ENCODE results near the gene KLHDC4. TPM values are rescaled to one million over a fixed set of nuclear protein-coding genes. Genes with fewer than 3 reads are reported as not detected.

Gene KLHDC4
- total and polyA plus RNA-seq, 9 of the 15 experiments (the other 6 are each of a cell fraction or from before 2014, with no cell fraction given), result 1.3 to 68.1 (median 32.8) TPM

DNA sequence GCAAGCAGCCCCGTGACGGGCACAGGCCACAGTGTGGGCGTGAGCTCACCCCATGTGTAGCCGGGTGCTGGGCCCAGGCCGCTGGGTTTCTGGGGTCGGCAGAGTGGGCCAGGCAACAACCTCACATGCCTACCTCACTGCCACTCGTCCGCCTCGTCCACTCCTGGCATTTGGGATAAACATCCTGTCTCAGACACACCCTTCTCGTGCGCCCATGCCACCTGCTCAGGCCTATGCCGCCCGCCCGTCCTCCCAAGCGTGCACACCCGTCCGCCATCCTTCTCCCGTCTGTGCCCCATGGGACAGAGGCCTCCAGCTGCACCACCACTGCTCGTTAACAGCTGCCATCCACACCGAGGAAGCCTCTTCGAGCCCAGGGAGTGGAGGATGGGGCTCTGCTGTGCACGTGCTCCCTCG, 64.3 kb downstream of the KLHDC4 start (continued):
- TF ChIP-seq SMAD4 (CRISPR knock-in tag; conservative IDR thresholded peaks at IDR 0.05), result no peak

GRCh38 chr16:87701078-87701460, 64.7 kb downstream of the KLHDC4 start:
- no peak for DNase-seq (ENCODE audit: extremely low read depth in 1 of 4, low spot score in 3 of 4)
- peak; percentile 10; the same call in 1 of the 2 replicates for TF ChIP-seq ZNF263 (CRISPR knock-in tag; IDR thresholded peaks at IDR 0.05; ENCODE audit: borderline replicate concordance)
- no peak for TF ChIP-seq ZNF212 (CRISPR knock-in tag; IDR thresholded peaks at IDR 0.05)
- WGBS (ENCODE audit: insufficient coverage, low coverage, missing lambda C conversion rate), result 95% methylated on average over 11 of the region's 11 CpGs
- H3K9me1 ChIP-seq (ENCODE audit: control insufficient read depth, insufficient read depth, low read length), result peaks cover 3% of the 10 kb centered on the region
- H3K27me3 ChIP-seq (ENCODE audit: control insufficient read depth in 2 of 2, insufficient read depth in 2 of 2, low read length in 2 of 2), result no peaks in the 10 kb centered on the region
- no peak overlapping the region for H2AFZ ChIP-seq (ENCODE audit: low read depth, low read length)
- ATAC-seq, result no peak
- ChIA-PET CTCF (ENCODE audit: low intra/inter-chr PET ratio) (no interaction called here), POLR2A (no interaction called here)
- H4K20me1 ChIP-seq (replicated peaks; ENCODE audit: control insufficient read depth, insufficient read depth, low read length), result no peaks in the 10 kb centered on the region
- no peak overlapping the region for H3K4me3 ChIP-seq
- H3K9me3 ChIP-seq (replicated peaks; ENCODE audit: control insufficient read depth, insufficient read depth, low read depth, low read length), result no peaks in the 10 kb centered on the region
- in situ Hi-C loops (cut with MboI) (no loop called here), intact Hi-C loops (cut with micrococcal nuclease) (no loop called here)
- H3K27ac ChIP-seq (ENCODE audit: extremely low read depth, low read depth, low read length), result no peak overlapping the region
- H3K4me2 ChIP-seq (ENCODE audit: insufficient read depth, low read length), result no peak overlapping the region
- H3K9ac ChIP-seq (ENCODE audit: insufficient read depth in 1 of 2, low read depth in 2 of 2, low read length in 2 of 2), result peak overlapping the region in 1 of 2 experiments; percentile 4; a peak in 1 of 4 replicates
- BruUV-seq (replicated peaks), result no TSS peak
- peaks cover 66% of the 10 kb centered on the region; the same call in 1 of the 3 replicates for H3K36me3 ChIP-seq (ENCODE audit: control insufficient read depth, insufficient read depth, low read length)
- FAIRE-seq, result no peak
- H3K4me1 ChIP-seq (replicated peaks in 1 of 2; ENCODE audit: control insufficient read depth in 2 of 2, insufficient read depth in 2 of 2, low read length in 2 of 2), result peaks cover 0 to 42% of the 10 kb centered on the region in 2 experiments; a peak in 2 of 5 replicates
- no peaks in the 10 kb centered on the region for H3K79me2 ChIP-seq (ENCODE audit: control insufficient read depth, insufficient read depth, low read length)

DNA sequence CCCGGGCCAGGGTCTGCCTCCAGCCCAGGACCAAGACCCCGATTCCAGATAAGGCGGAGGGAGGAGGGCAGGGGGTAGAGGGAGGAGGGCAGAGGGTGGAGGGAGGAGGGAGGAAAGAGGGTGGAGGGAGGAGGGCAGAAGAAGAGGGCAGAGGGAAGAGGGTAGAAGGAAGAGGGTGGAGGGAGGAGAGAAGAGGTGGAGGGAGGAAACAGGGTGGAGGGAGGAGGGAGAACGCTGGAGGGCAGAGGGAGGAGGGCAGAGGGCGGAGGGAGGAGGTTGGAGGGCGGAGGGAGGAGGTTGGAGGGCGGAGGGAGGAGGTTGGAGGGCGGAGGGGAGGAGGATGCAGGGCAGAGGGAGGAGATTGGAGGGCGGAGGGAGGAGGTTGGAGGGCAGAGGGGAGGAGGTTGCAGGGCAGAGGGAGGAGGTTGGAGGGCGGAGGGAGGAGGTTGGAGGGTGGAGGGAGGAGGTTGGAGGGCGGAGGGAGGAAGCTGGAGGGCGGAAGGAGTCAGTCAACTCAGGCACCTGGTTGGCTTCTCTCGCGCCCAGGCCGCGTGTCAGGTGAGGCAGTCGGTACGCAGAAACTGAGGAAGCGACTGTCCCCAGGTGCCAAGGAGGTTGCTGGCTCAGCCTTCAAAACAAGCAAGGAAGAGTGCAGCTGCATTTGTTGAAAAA, 65.2 kb downstream of the KLHDC4 start:
- WGBS (ENCODE audit: insufficient coverage, low coverage, missing lambda C conversion rate), result 92% methylated on average over 2 of the region's 19 CpGs
- Histone ChIP-seq H3K9me3 (replicated peaks; ENCODE audit: control insufficient read depth, insufficient read depth, low read depth, low read length) (no peaks in the 10 kb centered on the region), H3K79me2 (ENCODE audit: control insufficient read depth, insufficient read depth, low read length) (no peaks in the 10 kb centered on the region), H3K9ac (ENCODE audit: insufficient read depth in 1 of 2, low read depth in 2 of 2, low read length in 2 of 2) (peak overlapping the region in 1 of 2 experiments; percentile 4; a peak in 1 of 4 replicates), H3K27ac (ENCODE audit: extremely low read depth, low read depth, low read length) (no peak overlapping the region), H3K9me1 (ENCODE audit: control insufficient read depth, insufficient read depth, low read length) (peaks cover 3% of the 10 kb centered on the region), H4K20me1 (replicated peaks; ENCODE audit: control insufficient read depth, insufficient read depth, low read length) (no peaks in the 10 kb centered on the region), H3K4me2 (ENCODE audit: insufficient read depth, low read length) (no peak overlapping the region), H3K4me3 (no peak overlapping the region), H3K27me3 (ENCODE audit: control insufficient read depth in 2 of 2, insufficient read depth in 2 of 2, low read length in 2 of 2) (no peaks in the 10 kb centered on the region), H2AFZ (ENCODE audit: low read depth, low read length) (no peak overlapping the region), H3K36me3 (ENCODE audit: control insufficient read depth, insufficient read depth, low read length) (peaks cover 70% of the 10 kb centered on the region; the same call in 1 of the 3 replicates), H3K4me1 (replicated peaks in 1 of 2; ENCODE audit: control insufficient read depth in 2 of 2, insufficient read depth in 2 of 2, low read length in 2 of 2) (peaks cover 0 to 42% of the 10 kb centered on the region in 2 experiments; a peak in 2 of 5 replicates)
- ChIA-PET CTCF (ENCODE audit: low intra/inter-chr PET ratio) (no interaction called here), POLR2A (no interaction called here)
- BruUV-seq (replicated peaks), result no TSS peak
- TF ChIP-seq ZNF165 (CRISPR knock-in tag; IDR thresholded peaks at IDR 0.05; ENCODE audit: borderline replicate concordance) (no peak), ZNF445 (CRISPR knock-in tag; IDR thresholded peaks at IDR 0.05; ENCODE audit: low read depth) (no peak), ZNF146 (CRISPR knock-in tag; IDR thresholded peaks at IDR 0.05; ENCODE audit: unreplicated experiment) (no peak), ZNF263 (CRISPR knock-in tag; IDR thresholded peaks at IDR 0.05; ENCODE audit: borderline replicate concordance) (peak; percentile 89)
- intact Hi-C loops (cut with micrococcal nuclease) (no loop called here), in situ Hi-C loops (cut with MboI) (no loop called here)
- DNase-seq (ENCODE audit: extremely low read depth in 1 of 4, low spot score in 3 of 4) (no peak), ATAC-seq (no peak), FAIRE-seq (no peak)
